ENCODE data around the gene TPM2. TPM values are rescaled to one million over a fixed set of nuclear protein-coding genes. Genes with fewer than 3 reads are reported as not detected.
A peak's percentile ranks its signal among the peaks of the same experiment; 100 is the strongest.

Gene TPM2
- total and polyA plus RNA-seq, 9 of the 15 experiments (the other 6 are each of a cell fraction or from before 2014, with no cell fraction given) = 0.28 to 16.1 (median 4.5) TPM

- TF ChIP-seq CREB5 (CRISPR knock-in tag; IDR thresholded peaks at IDR 0.05) = no peak
- TF ChIP-seq E2F4 (CRISPR knock-in tag; IDR thresholded peaks at IDR 0.05; ENCODE audit: low read depth) = no peak
- peak; percentile 59; the same call in 1 of the 2 replicates for TF ChIP-seq KLF1 (tag; IDR thresholded peaks at IDR 0.05)
- 0 out of 2 replicates have a peak, but pooled peaks have one; percentile 29 for TF ChIP-seq TFAP4 (CRISPR knock-in tag; IDR thresholded peaks at IDR 0.05; ENCODE audit: borderline replicate concordance)
- TF ChIP-seq AFF4 (CRISPR knock-in tag; IDR thresholded peaks at IDR 0.05) = 0 out of 2 replicates have a peak, but pooled peaks have one; percentile 37
- no peak for TF ChIP-seq ATF3 (IDR thresholded peaks at IDR 0.05)
- no peak for TF ChIP-seq ATF3 (CRISPR knock-in tag; conservative IDR thresholded peaks at IDR 0.05)
- peak; percentile 89 for TF ChIP-seq POLR2G (IDR thresholded peaks at IDR 0.05; ENCODE audit: low read depth, low read length)
- TF ChIP-seq ZNF668 (CRISPR knock-in tag; IDR thresholded peaks at IDR 0.05) = no peak
- peak; percentile 36; the same call in 1 of the 2 replicates for TF ChIP-seq MTA3 (IDR thresholded peaks at IDR 0.05; ENCODE audit: borderline replicate concordance)
- TF ChIP-seq ZNF695 (CRISPR knock-in tag; IDR thresholded peaks at IDR 0.05) = no peak
- no peak for TF ChIP-seq FUS (optimal IDR thresholded peaks at IDR 0.05; ENCODE audit: low read depth, low read length)
- TF ChIP-seq POLR2AphosphoS2 (IDR thresholded peaks at IDR 0.05; ENCODE audit: low read length) = peak; percentile 40; the same call in 1 of the 2 replicates
- no peak for TF ChIP-seq POLR3G (IDR thresholded peaks at IDR 0.05; ENCODE audit: extremely low read depth, insufficient read length, insufficient replicate concordance)
- TF ChIP-seq EGR1 (conservative IDR thresholded peaks at IDR 0.05) = no peak
- TF ChIP-seq CHCHD3 (CRISPR knock-in tag; IDR thresholded peaks at IDR 0.05) = no peak
- TF ChIP-seq ADNP (tag; IDR thresholded peaks at IDR 0.05) = no peak
- 0 out of 2 replicates have a peak, but pooled peaks have one; percentile 21 for TF ChIP-seq SMARCA4 (IDR thresholded peaks at IDR 0.05)
These were observed 31.4 kb downstream of the TPM2 start, which contains the start of gene CCDC107 (continued) for GRCh38 chr9:35658137-35658967.
